Uterus (tissue), 2 donors: Measurements from ENCODE around the gene ALAS1.

Source experiments
- POLR2A ChIP-seq, 2 donors: fragments of 450-650 bp; IDR thresholded peaks; one replicate each; pipeline ENCODE4 v1.6.1; 2016; ENCODE audit warnings: antibody characterized with exemption in 2 of 2, mild to moderate bottlenecking in 1 of 2, moderate library complexity in 1 of 2
- TF ChIP-seq, protein P1 (sequence below), 4 experiments: fragments of 200-600 bp in 2 of 4; fragments of 450-650 bp in 2 of 4; sonication (generic) in 2 of 4; IDR thresholded peaks; one replicate each; pipeline ENCODE4 v1.5.1; 2016 to 2019; ENCODE audit warnings: antibody characterized with exemption in 4 of 4, mild to moderate bottlenecking in 2 of 4, moderate library complexity in 1 of 4

DNA sequence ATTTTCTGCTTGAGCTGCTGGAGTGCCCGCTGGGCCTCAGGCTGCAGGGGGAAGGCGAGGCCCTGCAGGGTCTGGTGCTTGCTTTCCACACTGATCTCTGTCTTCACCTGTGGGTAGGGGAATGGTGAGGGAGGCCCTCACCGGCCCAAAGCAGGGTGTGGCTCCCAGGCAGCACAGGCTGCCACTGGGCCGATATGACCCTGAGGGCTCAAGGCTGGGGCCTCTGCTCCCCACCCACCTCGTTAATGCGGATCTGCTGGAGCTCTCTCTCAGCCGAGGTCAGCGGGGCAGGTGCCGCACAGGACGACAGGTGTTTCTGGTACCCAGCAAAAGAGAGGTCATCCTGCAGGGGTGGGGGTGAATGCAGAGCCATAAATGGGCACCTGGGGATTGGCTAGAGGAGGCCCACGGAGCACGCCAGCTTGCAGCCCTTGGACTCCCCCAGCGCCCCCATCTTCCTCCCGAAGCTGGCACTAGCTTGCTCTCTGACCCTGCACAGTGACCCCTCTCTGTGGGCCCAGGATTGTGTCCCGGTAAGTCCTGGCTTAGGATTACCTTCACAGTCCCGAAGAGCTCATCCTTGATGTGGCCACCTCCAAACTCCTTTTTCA, 33.0 kb downstream of the ALAS1 start:
- TF ChIP-seq, protein P1, sequence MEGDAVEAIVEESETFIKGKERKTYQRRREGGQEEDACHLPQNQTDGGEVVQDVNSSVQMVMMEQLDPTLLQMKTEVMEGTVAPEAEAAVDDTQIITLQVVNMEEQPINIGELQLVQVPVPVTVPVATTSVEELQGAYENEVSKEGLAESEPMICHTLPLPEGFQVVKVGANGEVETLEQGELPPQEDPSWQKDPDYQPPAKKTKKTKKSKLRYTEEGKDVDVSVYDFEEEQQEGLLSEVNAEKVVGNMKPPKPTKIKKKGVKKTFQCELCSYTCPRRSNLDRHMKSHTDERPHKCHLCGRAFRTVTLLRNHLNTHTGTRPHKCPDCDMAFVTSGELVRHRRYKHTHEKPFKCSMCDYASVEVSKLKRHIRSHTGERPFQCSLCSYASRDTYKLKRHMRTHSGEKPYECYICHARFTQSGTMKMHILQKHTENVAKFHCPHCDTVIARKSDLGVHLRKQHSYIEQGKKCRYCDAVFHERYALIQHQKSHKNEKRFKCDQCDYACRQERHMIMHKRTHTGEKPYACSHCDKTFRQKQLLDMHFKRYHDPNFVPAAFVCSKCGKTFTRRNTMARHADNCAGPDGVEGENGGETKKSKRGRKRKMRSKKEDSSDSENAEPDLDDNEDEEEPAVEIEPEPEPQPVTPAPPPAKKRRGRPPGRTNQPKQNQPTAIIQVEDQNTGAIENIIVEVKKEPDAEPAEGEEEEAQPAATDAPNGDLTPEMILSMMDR (IDR thresholded peaks at IDR 0.05) = no peak
- TF ChIP-seq POLR2A (IDR thresholded peaks at IDR 0.05) = no peak
